Small intestine (tissue), 16 donors: Measurements from ENCODE around the gene MED8. TPM values are rescaled to one million over a fixed set of nuclear protein-coding genes. Genes with fewer than 3 reads are reported as not detected.
A peak's percentile ranks its signal among the peaks of the same experiment; 100 is the strongest.

Experiments
- DNase-seq, 2 donors: peaks; one replicate each; pipeline versions ENCODE4 v3.0.0 to v3.0.0-alpha.2; 2013
- FAIRE-seq: peaks from 2 replicates; lab custom pipeline; 2012; peaks lifted over from hg19 to GRCh38; lab: Jason Lieb, UNC
- H3K27ac ChIP-seq, 3 donors: one replicate each; pipeline ENCODE4 v1.5.1; 2013; ENCODE audit warnings: low read length in 2 of 3, mild to moderate bottlenecking in 2 of 3, control low read depth in 1 of 3, inconsistent platforms in 1 of 3, low read depth in 1 of 3, moderate library complexity in 1 of 3
- H3K27me3 ChIP-seq, 3 donors: one replicate each; pipeline ENCODE4 v1.6.1; 2013; ENCODE audit warnings: low read length in 3 of 3, inconsistent platforms in 1 of 3; ENCODE audit not compliant: control insufficient read depth in 3 of 3, insufficient read depth in 3 of 3
- H3K36me3 ChIP-seq, 3 donors: one replicate each; pipeline ENCODE4 v1.6.1; 2013; ENCODE audit warnings: low read length in 3 of 3, inconsistent platforms in 1 of 3, low read depth in 1 of 3, mild to moderate bottlenecking in 1 of 3, moderate library complexity in 1 of 3; ENCODE audit not compliant: control insufficient read depth in 3 of 3, insufficient read depth in 2 of 3
- H3K4me1 ChIP-seq, 3 donors: one replicate each; pipeline ENCODE4 v1.6.1; 2013; ENCODE audit warnings: low read length in 2 of 3, inconsistent platforms in 1 of 3, low read depth in 1 of 3, mild to moderate bottlenecking in 1 of 3, moderate library complexity in 1 of 3; ENCODE audit not compliant: control insufficient read depth in 3 of 3, insufficient read depth in 2 of 3
- H3K4me3 ChIP-seq, 3 donors: one replicate each; pipeline ENCODE4 v1.5.1; 2013; ENCODE audit warnings: low read length in 3 of 3, control low read depth in 1 of 3, inconsistent platforms in 1 of 3, low read depth in 1 of 3, mild to moderate bottlenecking in 1 of 3, moderate library complexity in 1 of 3
- H3K9me3 ChIP-seq, 2 donors: one replicate each; pipeline ENCODE4 v1.6.1; 2013; ENCODE audit warnings: low read depth in 1 of 2, low read length in 1 of 2; ENCODE audit not compliant: control insufficient read depth in 2 of 2, insufficient read depth in 1 of 2
- WGBS, 3 donors: extraction: QIAGEN DNeasy Blood & Tissue Kit; methylation state at CpG; one replicate each; pipeline ENCODE4 v1.1.7; 2013; 5-methylcytosine and 5-hydroxymethylcytosine counted together
- long read RNA-seq, 10 donors: transcript quantifications; one replicate each; lab custom pipeline, GENCODE V29; 2026
- polyA plus RNA-seq, 4 donors: library from polyadenylated mRNA; stranded (reverse) in 3 of 4; unstranded in 1 of 4; fragments of 200-250 nt in 3 of 4; fragments of 120-200 nt in 1 of 4; gene quantifications; one replicate each; pipeline versions ENCODE4 v1.2.1 to v1.2.3, GENCODE V29; 2013
- donor health status: healthy with polysubstance abuse.
- donor health status: control.
- donor health status: control.
- donor health status: Bipolar disorder and iron deficiency.
- donor health status: healthy.

MED8 gene
- polyA plus RNA-seq: 10 to 100 TPM; 36.5 to 40.3 (median 37.7) TPM
- long read RNA-seq, donor 1: 0 reads
- long read RNA-seq, donor 2, partial matches to known transcripts: 0 of 5 reads
- long read RNA-seq, donor 2, other reads (novel, unspliced or antisense): 0 of 5 reads
- long read RNA-seq, donor 3, partial matches to known transcripts: 0 of 3 reads
- long read RNA-seq, donor 3, other reads (novel, unspliced or antisense): 0 of 3 reads
- long read RNA-seq, donor 4: 0 reads
- long read RNA-seq, donor 5, partial matches to known transcripts: 0 of 2 reads
- long read RNA-seq, donor 5, other reads (novel, unspliced or antisense): 0 of 2 reads
- long read RNA-seq, donor 6, partial matches to known transcripts: 9 of 13 reads
- long read RNA-seq, donor 6, other reads (novel, unspliced or antisense): 0 of 13 reads
- long read RNA-seq, donor 7: 0 reads
- long read RNA-seq, donor 8: 0 reads
- long read RNA-seq, donor 9, partial matches to known transcripts: 0 of 1 reads
- long read RNA-seq, donor 9, other reads (novel, unspliced or antisense): 0 of 1 reads
- long read RNA-seq, donor 10, transcript MED8-203 (7 exons, 1,924 nt): major isoform, 13 of 19 reads
- long read RNA-seq, donor 10, partial matches to known transcripts: 6 of 19 reads
- long read RNA-seq, donor 10, other reads (novel, unspliced or antisense): 0 of 19 reads

DNA sequence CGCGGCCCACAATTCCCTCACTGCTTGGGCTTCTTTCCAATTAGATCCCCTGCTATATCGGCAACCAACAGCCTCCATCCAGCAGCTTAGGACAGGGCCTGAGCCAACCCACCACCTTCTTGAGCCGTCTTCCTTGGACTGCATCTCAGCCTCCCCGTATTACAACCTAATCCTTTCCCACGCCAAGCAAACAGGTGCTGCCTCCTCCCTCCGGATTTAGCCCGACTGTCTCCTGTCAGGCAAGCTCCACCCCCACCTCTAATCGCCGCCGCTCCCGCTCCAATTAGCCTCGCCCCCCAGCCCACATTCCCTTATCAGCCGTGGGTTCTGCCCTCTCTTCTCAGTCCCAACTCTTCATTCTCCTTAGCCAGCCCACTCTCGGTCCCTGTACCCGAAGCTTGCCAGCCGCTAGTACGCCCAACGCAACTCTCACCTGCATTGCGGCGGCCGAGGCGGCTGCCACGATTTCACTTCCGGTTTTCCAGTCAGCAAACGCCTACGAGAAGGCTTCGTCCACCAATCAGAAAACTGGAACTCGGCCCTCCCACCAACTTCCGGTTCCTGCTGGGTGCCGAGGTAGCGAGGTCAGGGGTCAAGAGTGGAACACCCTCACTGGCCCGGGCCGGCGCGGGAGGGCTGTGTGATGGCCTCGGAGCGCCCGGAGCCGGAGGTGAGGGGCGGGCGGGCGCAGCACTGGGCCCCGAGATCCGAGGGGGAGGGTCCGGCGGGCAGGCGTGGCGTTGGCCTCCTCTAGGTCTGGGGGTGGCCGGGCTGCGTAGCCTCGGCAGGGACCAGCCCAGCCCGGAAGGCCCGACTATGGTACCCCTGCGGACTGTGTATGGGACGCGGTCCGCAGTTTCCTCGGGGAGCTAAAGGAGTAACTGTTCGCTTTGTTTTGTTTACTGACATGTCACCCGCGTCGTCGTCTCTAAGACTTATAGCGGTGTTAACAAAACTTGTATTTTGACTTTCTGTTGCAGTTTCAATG, at the start of gene MED8, which contains the start of gene SZT2:
Gene MED8, minus strand, starts transcription at position 475 of the 988 bp plus-strand sequence. Its CDS starts 36 bp downstream, at position 439.
Gene SZT2, plus strand, starts transcription at position 574 of the 988 bp plus-strand sequence. Its CDS starts 70 bp downstream, at position 644.
- H3K9me3 ChIP-seq: no peaks in the 10 kb centered on the region
- peaks cover 2 to 13% (median 8%) of the 10 kb centered on the region in 3 donors for H3K4me1 ChIP-seq
- DNase-seq: peak; percentile 97
- FAIRE-seq: no peak
- H3K4me3 ChIP-seq: peak within 1 kb of the TSS; percentile 82 to 97 (median 88)
- 0 to 1% (median 1%) methylated on average over 62 to 65 of the region's 65 CpGs for WGBS, 3 donors
- H3K27ac ChIP-seq: peak within 1 kb of the TSS; percentile 79 to 94 (median 84)
- no peaks in the 10 kb centered on the region for H3K27me3 ChIP-seq
- H3K36me3 ChIP-seq: peaks cover 11 to 17% (median 12%) of the 10 kb centered on the region in 3 donors

GRCh38 chr1:43438953-43439581, 49.5 kb upstream of the MED8 start:
- H3K4me1 ChIP-seq: no peaks in the 10 kb centered on the region
- H3K36me3 ChIP-seq: peaks cover 8 to 88% (median 17%) of the 10 kb centered on the region in 3 donors
- no peak overlapping the region for H3K4me3 ChIP-seq
- WGBS, 3 donors: 88 to 92% (median 89%) methylated on average over 10 of the region's 10 CpGs
- H3K27me3 ChIP-seq: no peaks in the 10 kb centered on the region
- no peak for DNase-seq
- no peaks in the 10 kb centered on the region for H3K9me3 ChIP-seq
- no peak for FAIRE-seq
- H3K27ac ChIP-seq: no peak overlapping the region

DNA sequence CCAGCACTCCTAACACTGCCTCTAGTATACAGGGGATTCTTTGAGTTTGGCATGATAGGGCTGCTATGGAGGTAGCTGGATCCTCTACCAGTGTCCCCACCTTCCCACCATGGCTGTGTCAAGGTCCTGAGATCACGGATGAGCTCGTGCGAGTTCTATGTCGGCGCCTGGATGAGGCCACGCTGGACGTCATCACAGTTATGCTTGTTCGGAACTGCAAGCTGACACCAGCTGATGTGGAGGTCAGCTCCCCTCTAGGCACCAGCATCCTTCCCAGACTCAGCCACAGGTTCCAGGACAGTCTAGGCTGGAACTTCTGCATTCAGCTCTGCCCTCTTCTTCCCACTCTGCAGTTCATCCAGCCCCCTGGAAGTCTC, 49.0 kb upstream of the MED8 start:
- no peaks in the 10 kb centered on the region for H3K9me3 ChIP-seq
- H3K4me3 ChIP-seq: no peak overlapping the region
- no peak overlapping the region for H3K27ac ChIP-seq
- H3K27me3 ChIP-seq: no peaks in the 10 kb centered on the region
- FAIRE-seq: no peak
- H3K4me1 ChIP-seq: no peaks in the 10 kb centered on the region
- peaks cover 10 to 88% (median 20%) of the 10 kb centered on the region in 3 donors for H3K36me3 ChIP-seq
- 95 to 100% (median 95%) methylated on average over 8 of the region's 8 CpGs for WGBS, 3 donors
- no peak for DNase-seq

DNA sequence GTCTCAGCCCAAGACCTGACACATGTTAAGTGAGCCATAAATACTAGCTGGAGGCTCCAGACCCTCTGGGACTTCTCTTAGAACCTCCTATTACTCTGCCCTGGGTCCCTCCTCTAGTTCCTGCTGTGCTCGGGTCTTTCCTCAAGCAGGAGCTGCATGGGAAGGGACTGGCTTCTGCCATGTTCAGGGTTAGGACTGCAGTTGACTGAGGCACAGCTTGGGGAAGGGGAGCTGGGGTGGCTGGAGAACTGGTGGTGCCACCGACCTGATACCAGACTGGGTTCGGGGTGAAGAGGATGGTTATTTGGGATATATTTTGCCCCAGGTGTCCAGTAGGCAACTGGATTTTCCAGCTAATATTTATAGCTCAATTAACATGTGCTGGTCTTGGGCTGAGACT, 48.4 kb upstream of the MED8 start:
- 83 to 96% (median 94%) methylated on average over 3 of the region's 3 CpGs for WGBS, 3 donors
- Histone ChIP-seq H3K36me3 (peaks cover 11 to 88% (median 19%) of the 10 kb centered on the region in 3 donors), H3K27me3 (no peaks in the 10 kb centered on the region), H3K4me1 (no peaks in the 10 kb centered on the region), H3K9me3 (no peaks in the 10 kb centered on the region), H3K4me3 (no peak overlapping the region), H3K27ac (no peak overlapping the region)
- no peak for FAIRE-seq
- DNase-seq: no peak

GRCh38 chr1:43437031-43437973, 47.7 kb upstream of the MED8 start:
- H3K27ac ChIP-seq: no peak overlapping the region
- no peaks in the 10 kb centered on the region for H3K9me3 ChIP-seq
- H3K36me3 ChIP-seq: peaks cover 12 to 88% (median 19%) of the 10 kb centered on the region in 3 donors
- FAIRE-seq (no peak), DNase-seq (no peak)
- no peaks in the 10 kb centered on the region for H3K27me3 ChIP-seq
- 89 to 93% (median 91%) methylated on average over 20 of the region's 20 CpGs for WGBS, 3 donors
- no peak overlapping the region for H3K4me3 ChIP-seq
- H3K4me1 ChIP-seq: no peaks in the 10 kb centered on the region

DNA sequence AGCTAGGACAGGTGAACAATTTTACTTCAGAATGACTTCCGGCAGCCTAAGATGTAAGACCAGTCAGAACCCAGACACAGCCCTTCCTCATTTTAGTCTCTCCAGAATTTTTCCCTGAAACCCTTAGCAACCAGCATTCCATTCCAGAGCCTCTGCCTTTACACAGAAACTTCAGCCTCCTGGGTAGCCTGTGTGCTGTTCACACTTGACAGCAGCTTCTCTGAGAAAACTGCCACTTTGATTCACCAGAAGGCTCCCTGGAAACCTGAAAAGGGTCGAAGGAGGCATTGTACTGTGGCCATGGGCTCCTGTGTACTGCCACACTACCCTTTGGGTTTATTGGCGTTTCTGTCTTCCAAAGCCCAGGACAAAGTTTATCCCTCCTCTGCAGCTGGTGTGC, 46.8 kb upstream of the MED8 start:
- DNase-seq: no peak
- no peaks in the 10 kb centered on the region for H3K9me3 ChIP-seq
- H3K27me3 ChIP-seq: no peaks in the 10 kb centered on the region
- peaks cover 12 to 88% (median 25%) of the 10 kb centered on the region in 3 donors for H3K36me3 ChIP-seq
- no peak overlapping the region for H3K4me3 ChIP-seq
- H3K4me1 ChIP-seq: no peaks in the 10 kb centered on the region
- no peak overlapping the region for H3K27ac ChIP-seq
- FAIRE-seq: no peak
- 74 to 80% (median 80%) methylated on average over 3 of the region's 3 CpGs for WGBS, 3 donors
